ENCODE results near the gene DAPK1.

Gene DAPK1

GRCh38 chr9:87718852-87719612 lies 221.4 kb downstream of the DAPK1 start:
- POLR2A ChIA-PET, result no interaction called here
- CTCF ChIA-PET, result no interaction called here
- DNase-seq (ENCODE audit: extremely low spot score), result no peak
- TF ChIP-seq, protein P1, sequence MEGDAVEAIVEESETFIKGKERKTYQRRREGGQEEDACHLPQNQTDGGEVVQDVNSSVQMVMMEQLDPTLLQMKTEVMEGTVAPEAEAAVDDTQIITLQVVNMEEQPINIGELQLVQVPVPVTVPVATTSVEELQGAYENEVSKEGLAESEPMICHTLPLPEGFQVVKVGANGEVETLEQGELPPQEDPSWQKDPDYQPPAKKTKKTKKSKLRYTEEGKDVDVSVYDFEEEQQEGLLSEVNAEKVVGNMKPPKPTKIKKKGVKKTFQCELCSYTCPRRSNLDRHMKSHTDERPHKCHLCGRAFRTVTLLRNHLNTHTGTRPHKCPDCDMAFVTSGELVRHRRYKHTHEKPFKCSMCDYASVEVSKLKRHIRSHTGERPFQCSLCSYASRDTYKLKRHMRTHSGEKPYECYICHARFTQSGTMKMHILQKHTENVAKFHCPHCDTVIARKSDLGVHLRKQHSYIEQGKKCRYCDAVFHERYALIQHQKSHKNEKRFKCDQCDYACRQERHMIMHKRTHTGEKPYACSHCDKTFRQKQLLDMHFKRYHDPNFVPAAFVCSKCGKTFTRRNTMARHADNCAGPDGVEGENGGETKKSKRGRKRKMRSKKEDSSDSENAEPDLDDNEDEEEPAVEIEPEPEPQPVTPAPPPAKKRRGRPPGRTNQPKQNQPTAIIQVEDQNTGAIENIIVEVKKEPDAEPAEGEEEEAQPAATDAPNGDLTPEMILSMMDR (IDR thresholded peaks at IDR 0.05; ENCODE audit: control extremely low read depth, extremely low read depth, low read depth, missing control alignments), result no peak

- no peak for DNase-seq (ENCODE audit: extremely low spot score)
- TF ChIP-seq, protein P1 (IDR thresholded peaks at IDR 0.05; ENCODE audit: control extremely low read depth, extremely low read depth, low read depth, missing control alignments), result no peak
- ChIA-PET CTCF (no interaction called here), POLR2A (no interaction called here)
Observed at GRCh38 chr9:87720173-87720572, 222.5 kb downstream of the DAPK1 start.

GRCh38 chr9:87722393-87723088 lies 224.9 kb downstream of the DAPK1 start:
- TF ChIP-seq, protein P1 (IDR thresholded peaks at IDR 0.05; ENCODE audit: control extremely low read depth, extremely low read depth, low read depth, missing control alignments), result no peak
- CTCF ChIA-PET, result no interaction called here
- POLR2A ChIA-PET, result no interaction called here
- DNase-seq (ENCODE audit: extremely low spot score), result no peak

- no peak for DNase-seq (ENCODE audit: extremely low spot score)
- ChIA-PET POLR2A (no interaction called here), CTCF (interaction anchor here (1.4 kb wide), 1 partner anchor 9 kb away, joined by 3 read pairs; no protein-coding TSS in a partner anchor)
- TF ChIP-seq, protein P1 (IDR thresholded peaks at IDR 0.05; ENCODE audit: control extremely low read depth, extremely low read depth, low read depth, missing control alignments), result no peak
Observed at GRCh38 chr9:87725356-87725899, 227.8 kb downstream of the DAPK1 start.

GRCh38 chr9:87725900-87726709 lies 228.4 kb downstream of the DAPK1 start, which contains the start of gene CTSL:
Gene CTSL (plus strand): TSS chr9:87726119. CDS start chr9:87727604, 1,485 bp downstream.
- TF ChIP-seq, protein P1 (IDR thresholded peaks at IDR 0.05; ENCODE audit: control extremely low read depth, extremely low read depth, low read depth, missing control alignments), result no peak
- peak; percentile 34 for DNase-seq (ENCODE audit: extremely low spot score)
- POLR2A ChIA-PET, result no interaction called here
- CTCF ChIA-PET, result interaction anchor here (1.4 kb wide), 1 partner anchor 8 kb away, joined by 3 read pairs; no protein-coding TSS in a partner anchor

- no peak for DNase-seq (ENCODE audit: extremely low spot score)
Observed at GRCh38 chr9:87729246-87729645, 231.6 kb downstream of the DAPK1 start.

More at GRCh38 chr9:87729246-87729645, 231.6 kb downstream of the DAPK1 start:
- POLR2A ChIA-PET, result no interaction called here
- TF ChIP-seq, protein P1 (IDR thresholded peaks at IDR 0.05; ENCODE audit: control extremely low read depth, extremely low read depth, low read depth, missing control alignments), result no peak
- CTCF ChIA-PET, result no interaction called here
